Activated T-helper 9 cell treated with anti-CD3 and anti-CD28 coated beads, Interleukin-2, amount 50 U/mL, for 16 hours (primary cell): ENCODE measurements around the gene OR6C2.
"Not testable (repeated sequence)": the region's sequence is repeated elsewhere in the genome, so short reads cannot be mapped to it uniquely, and the experiment has no call there.

Source experiments
- DNase-seq: peaks from one replicate; pipeline ENCODE4 v3.0.0-alpha.2; 2020; ENCODE audit warnings: low read depth

The OR6C2 gene

DNA sequence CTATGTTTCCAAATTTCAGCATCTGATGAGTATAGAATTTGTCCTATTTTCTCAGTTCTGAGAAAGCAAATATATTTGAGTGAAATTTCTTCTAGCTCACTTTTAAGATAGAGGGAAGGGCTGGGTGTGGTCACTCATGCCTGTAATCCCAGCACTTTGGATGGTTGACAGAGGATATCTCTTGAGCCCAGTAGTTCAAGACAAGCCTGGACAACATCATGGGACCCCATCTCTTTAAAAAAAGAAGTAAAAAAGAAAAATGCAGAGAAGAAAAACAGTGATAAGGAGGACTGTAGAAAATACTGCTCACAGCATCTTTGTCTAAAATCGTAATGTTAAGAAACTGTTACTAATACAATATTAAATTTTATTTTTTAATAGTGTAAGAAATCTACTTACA is 28.4 kb downstream of the OR6C2 start:
- no peak for DNase-seq

DNA sequence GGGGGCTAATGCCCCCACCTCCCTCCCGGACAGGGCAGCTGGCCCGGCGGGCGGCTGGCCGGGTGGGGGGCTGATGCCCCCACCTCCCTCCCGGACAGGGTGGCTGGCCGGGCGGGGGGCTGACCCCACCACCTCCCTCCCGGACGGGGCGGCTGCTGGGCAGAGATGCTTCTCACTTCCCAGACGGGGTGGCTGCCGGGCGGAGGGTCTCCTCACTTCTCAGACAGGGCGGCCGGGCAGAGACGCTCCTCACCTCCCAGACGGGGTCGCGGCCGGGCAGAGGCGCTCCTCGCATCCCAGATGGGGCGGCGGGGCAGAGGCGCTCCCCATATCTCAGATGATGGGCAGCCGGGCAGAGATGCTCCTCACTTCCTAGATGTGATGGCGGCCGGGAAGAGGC is 35.3 kb downstream of the OR6C2 start:
- DNase-seq: not testable (repeated sequence)

DNA sequence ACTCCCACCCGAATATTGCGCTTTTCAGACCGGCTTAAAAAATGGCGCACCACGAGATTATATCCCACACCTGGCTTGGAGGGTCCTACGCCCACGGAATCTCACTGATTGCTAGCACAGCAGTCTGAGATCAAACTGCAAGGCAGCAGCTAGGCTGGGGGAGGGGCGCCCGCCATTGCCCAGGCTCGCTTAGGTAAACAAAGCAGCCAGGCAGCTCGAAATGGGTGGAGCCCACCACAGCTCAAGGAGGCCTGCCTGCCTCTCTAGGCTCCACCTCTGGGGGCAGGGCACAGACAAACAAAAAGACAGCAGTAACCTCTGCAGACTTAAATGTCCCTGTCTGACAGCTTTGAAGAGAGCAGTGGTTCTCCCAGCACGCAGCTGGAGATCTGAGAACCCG is 40.4 kb downstream of the OR6C2 start:
- DNase-seq: not testable (repeated sequence)

- no peak for DNase-seq
Observed at GRCh38 chr12:55492078-55492477, 48.2 kb downstream of the OR6C2 start, which contains the start of gene OR6C68. OR6C68 (plus strand) TSS chr12:55492378; CDS start chr12:55492378, 0 bp downstream.

GRCh38 chr12:55495490-55495889 is 51.6 kb downstream of the OR6C2 start:
- no peak for DNase-seq

DNA sequence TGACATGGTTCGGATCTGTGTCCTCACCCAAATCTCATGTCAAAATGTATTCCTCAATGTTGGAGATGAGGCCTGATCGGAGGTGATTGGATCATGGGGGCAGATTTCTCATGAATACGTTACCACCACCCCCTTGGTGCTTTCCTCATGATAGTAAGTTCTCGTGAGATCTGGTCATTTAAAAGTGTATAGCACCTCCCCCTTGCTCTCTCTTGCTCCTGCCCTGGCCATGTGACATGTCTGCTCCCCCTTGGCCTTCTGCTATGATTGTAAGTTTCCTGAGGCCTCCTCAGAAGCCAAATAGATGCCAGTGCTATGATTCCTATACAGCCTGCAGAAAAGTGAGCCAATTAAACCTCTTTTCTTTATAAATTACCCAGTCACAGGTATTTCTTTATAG is 55.4 kb downstream of the OR6C2 start:
- no peak for DNase-seq

DNA sequence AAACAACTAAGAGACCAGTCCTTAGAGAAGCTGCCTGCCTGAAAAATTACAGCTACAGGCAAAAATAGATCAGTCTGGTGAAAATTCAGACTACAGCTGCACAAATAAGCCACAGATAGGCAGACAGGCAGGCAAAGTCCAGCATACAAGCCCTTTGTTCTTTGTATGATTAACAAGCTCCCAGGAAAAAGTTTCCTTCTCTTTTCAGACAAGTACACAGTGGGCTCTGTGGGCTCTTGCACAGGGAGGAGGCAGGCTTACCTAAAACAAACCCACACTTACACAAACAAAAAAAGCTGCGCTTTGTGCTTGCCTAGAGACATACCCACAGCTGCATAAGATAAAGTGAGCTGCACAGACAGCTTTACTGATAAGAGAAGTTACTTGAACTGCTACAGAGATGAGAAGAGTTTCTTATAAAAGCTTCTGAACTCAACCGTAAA is 56.0 kb downstream of the OR6C2 start:
- DNase-seq: no peak

GRCh38 chr12:55501601-55502000 is 57.7 kb downstream of the OR6C2 start:
- DNase-seq: no peak
